Subcutaneous abdominal adipose tissue (tissue), 5 donors: ENCODE data around the gene SDE2.
A peak's percentile ranks its signal among the peaks of the same experiment; 100 is the strongest.

Experiments
- H3K27ac ChIP-seq: one replicate; pipeline ENCODE4 v1.7.0; 2013; ENCODE audit warnings: low read depth, mild to moderate bottlenecking, inconsistent platforms, low read length, moderate library complexity
- H3K27me3 ChIP-seq, 5 donors: one replicate each; pipeline ENCODE4 v1.7.0; 2013; ENCODE audit warnings: low read length in 5 of 5, inconsistent platforms in 1 of 5; ENCODE audit not compliant: control insufficient read depth in 5 of 5, insufficient read depth in 4 of 5
- H3K36me3 ChIP-seq, 5 donors: one replicate each; pipeline ENCODE4 v1.7.0; 2013; ENCODE audit warnings: low read length in 5 of 5; ENCODE audit not compliant: control insufficient read depth in 5 of 5, insufficient read depth in 5 of 5
- H3K4me1 ChIP-seq, 5 donors: one replicate each; pipeline ENCODE4 v1.7.0; 2013; ENCODE audit warnings: low read length in 5 of 5, mild to moderate bottlenecking in 3 of 5, moderate library complexity in 1 of 5; ENCODE audit not compliant: control insufficient read depth in 5 of 5, insufficient read depth in 5 of 5
- H3K4me3 ChIP-seq, 5 donors: one replicate each; pipeline ENCODE4 v1.7.0; 2013; ENCODE audit warnings: low read length in 5 of 5, low read depth in 1 of 5
- H3K9ac ChIP-seq, 5 donors: one replicate each; pipeline ENCODE4 v1.7.0; 2013; ENCODE audit warnings: low read length in 5 of 5, mild to moderate bottlenecking in 4 of 5, moderate library complexity in 3 of 5
- H3K9me3 ChIP-seq, 5 donors: one replicate each; pipeline ENCODE4 v1.7.0; 2013; ENCODE audit warnings: low read length in 5 of 5; ENCODE audit not compliant: control insufficient read depth in 5 of 5
- donor health status: healthy.
- donor health status: healthy.
- donor health status: healthy.
- donor health status: healthy.
- donor health status: healthy.

SDE2 gene

GRCh38 chr1:225963735-225964530, 35.2 kb downstream of the SDE2 start:
- Histone ChIP-seq H3K27me3 (peaks cover 0 to 2% (median 0%) of the 10 kb centered on the region in 5 donors), H3K36me3 (no peaks in the 10 kb centered on the region), H3K4me1 (peaks cover 0 to 6% (median 0%) of the 10 kb centered on the region in 5 donors), H3K9ac (no peak overlapping the region), H3K27ac (no peak overlapping the region), H3K4me3 (no peak overlapping the region), H3K9me3 (no peaks in the 10 kb centered on the region)

GRCh38 chr1:225962440-225962975, 36.6 kb downstream of the SDE2 start:
- peaks cover 0 to 6% (median 0%) of the 10 kb centered on the region in 5 donors for H3K4me1 ChIP-seq
- H3K9me3 ChIP-seq: no peaks in the 10 kb centered on the region
- no peaks in the 10 kb centered on the region for H3K36me3 ChIP-seq
- no peak overlapping the region for H3K9ac ChIP-seq
- H3K27ac ChIP-seq: no peak overlapping the region
- H3K27me3 ChIP-seq: peaks cover 0 to 2% (median 0%) of the 10 kb centered on the region in 5 donors
- peak overlapping the region in 1 of 5 donors; percentile 23 for H3K4me3 ChIP-seq

GRCh38 chr1:225961659-225962439, 37.3 kb downstream of the SDE2 start:
- H3K4me3 ChIP-seq: peak overlapping the region in 1 of 5 donors; percentile 23
- H3K36me3 ChIP-seq: no peaks in the 10 kb centered on the region
- no peak overlapping the region for H3K27ac ChIP-seq
- H3K27me3 ChIP-seq: peaks cover 0 to 2% (median 0%) of the 10 kb centered on the region in 5 donors
- peaks cover 0 to 6% (median 0%) of the 10 kb centered on the region in 5 donors for H3K4me1 ChIP-seq
- no peak overlapping the region for H3K9ac ChIP-seq
- no peaks in the 10 kb centered on the region for H3K9me3 ChIP-seq

- no peak overlapping the region for H3K9ac ChIP-seq
- peaks cover 0 to 3% (median 0%) of the 10 kb centered on the region in 5 donors for H3K27me3 ChIP-seq
- H3K4me3 ChIP-seq: no peak overlapping the region
- no peak overlapping the region for H3K27ac ChIP-seq
- H3K36me3 ChIP-seq: no peaks in the 10 kb centered on the region
- H3K9me3 ChIP-seq: no peaks in the 10 kb centered on the region
- H3K4me1 ChIP-seq: peaks cover 0 to 6% (median 0%) of the 10 kb centered on the region in 5 donors
Observed at GRCh38 chr1:225958041-225958440, 41.1 kb downstream of the SDE2 start.

- Histone ChIP-seq H3K4me1 (peaks cover 0 to 3% (median 0%) of the 10 kb centered on the region in 5 donors), H3K4me3 (no peak overlapping the region), H3K27me3 (peaks cover 0 to 8% (median 5%) of the 10 kb centered on the region in 5 donors), H3K9ac (no peak overlapping the region), H3K36me3 (no peaks in the 10 kb centered on the region), H3K27ac (no peak overlapping the region), H3K9me3 (no peaks in the 10 kb centered on the region)
Observed at GRCh38 chr1:225954753-225955152, 44.4 kb downstream of the SDE2 start.

- H3K4me1 ChIP-seq: peaks cover 0 to 3% (median 0%) of the 10 kb centered on the region in 5 donors
- no peaks in the 10 kb centered on the region for H3K36me3 ChIP-seq
- H3K27me3 ChIP-seq: peaks cover 0 to 9% (median 8%) of the 10 kb centered on the region in 5 donors
- H3K9ac ChIP-seq: no peak overlapping the region
- no peak overlapping the region for H3K27ac ChIP-seq
- H3K9me3 ChIP-seq: no peaks in the 10 kb centered on the region
- no peak overlapping the region for H3K4me3 ChIP-seq
Observed at GRCh38 chr1:225953315-225953714, 45.8 kb downstream of the SDE2 start.

- Histone ChIP-seq H3K27me3 (peaks cover 0 to 9% (median 6%) of the 10 kb centered on the region in 5 donors), H3K9ac (no peak overlapping the region), H3K27ac (no peak overlapping the region), H3K9me3 (no peaks in the 10 kb centered on the region), H3K4me3 (no peak overlapping the region), H3K36me3 (no peaks in the 10 kb centered on the region), H3K4me1 (peaks cover 0 to 3% (median 0%) of the 10 kb centered on the region in 5 donors)
Observed at GRCh38 chr1:225950905-225951497, 48.1 kb downstream of the SDE2 start.

- Histone ChIP-seq H3K4me1 (peaks cover 0 to 3% (median 0%) of the 10 kb centered on the region in 5 donors), H3K27me3 (peaks cover 0 to 9% (median 5%) of the 10 kb centered on the region in 5 donors), H3K36me3 (no peaks in the 10 kb centered on the region), H3K4me3 (no peak overlapping the region), H3K9me3 (no peaks in the 10 kb centered on the region), H3K27ac (no peak overlapping the region), H3K9ac (no peak overlapping the region)
Observed at GRCh38 chr1:225949041-225949440, 50.1 kb downstream of the SDE2 start.

GRCh38 chr1:225946803-225947202, 52.3 kb downstream of the SDE2 start:
- peaks cover under 1 to 12% (median 2%) of the 10 kb centered on the region in 5 donors for H3K4me1 ChIP-seq
- no peak overlapping the region for H3K9ac ChIP-seq
- H3K36me3 ChIP-seq: no peaks in the 10 kb centered on the region
- no peak overlapping the region for H3K4me3 ChIP-seq
- no peaks in the 10 kb centered on the region for H3K9me3 ChIP-seq
- peaks cover 0 to 9% (median 5%) of the 10 kb centered on the region in 5 donors for H3K27me3 ChIP-seq
- no peak overlapping the region for H3K27ac ChIP-seq
